Measurements from ENCODE around the gene FGF6.

GRCh38 chr12:4444031-4444430 lies 1.6 kb downstream of the FGF6 start:
- TF ChIP-seq CTCF (conservative IDR thresholded peaks at IDR 0.05), result no peak
- TF ChIP-seq EZH2 (IDR thresholded peaks at IDR 0.05; ENCODE audit: low read depth), result no peak
